ENCODE results near the gene NEDD8.

DNA sequence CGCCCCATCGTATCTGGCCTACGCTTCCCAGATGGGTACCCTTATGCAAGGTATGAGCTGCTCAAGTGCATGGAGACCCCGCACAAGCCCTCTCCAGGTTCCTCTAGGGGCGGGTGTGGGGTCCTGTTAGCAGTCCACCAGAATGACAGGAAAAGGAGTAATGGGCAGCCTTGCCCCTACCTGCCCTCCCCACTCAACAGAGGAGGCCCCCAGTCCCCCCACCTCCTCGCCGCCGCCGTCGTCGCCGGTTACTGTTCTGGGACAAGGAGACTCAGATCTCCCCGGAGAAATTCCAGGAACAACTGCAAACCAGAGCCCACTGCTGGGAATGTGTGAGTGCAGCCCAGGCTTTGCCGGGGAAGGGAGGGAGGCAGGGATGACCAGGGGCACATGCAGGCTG is 54.3 kb downstream of the NEDD8 start:
- no peak for TF ChIP-seq CTCF (IDR thresholded peaks at IDR 0.05)
- TF ChIP-seq EP300 (IDR thresholded peaks at IDR 0.05; ENCODE audit: low read depth) = no peak
- no peak for TF ChIP-seq POLR2A (IDR thresholded peaks at IDR 0.05)

All from transverse colon (tissue), 3 donors.